Measurements from ENCODE around the gene EFNA5.
A peak's percentile ranks its signal among the peaks of the same experiment; 100 is the strongest.

Gene EFNA5

GRCh38 chr5:107616213-107616612 lies 54.5 kb downstream of the EFNA5 start:
- no peak for DNase-seq (ENCODE audit: low read depth)
- TF ChIP-seq, protein P1, sequence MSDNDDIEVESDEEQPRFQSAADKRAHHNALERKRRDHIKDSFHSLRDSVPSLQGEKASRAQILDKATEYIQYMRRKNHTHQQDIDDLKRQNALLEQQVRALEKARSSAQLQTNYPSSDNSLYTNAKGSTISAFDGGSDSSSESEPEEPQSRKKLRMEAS (IDR thresholded peaks at IDR 0.05; ENCODE audit: low read depth, low read length) = no peak
- TF ChIP-seq MYC (IDR thresholded peaks at IDR 0.05; ENCODE audit: low read depth, low read length) = no peak
- TF ChIP-seq POLR2A (IDR thresholded peaks at IDR 0.05; ENCODE audit: extremely low read depth, insufficient read length) = no peak
- TF ChIP-seq CTCF (IDR thresholded peaks at IDR 0.05; ENCODE audit: low read depth, low read length) = no peak
- H3K4me3 ChIP-seq (ENCODE audit: low read depth, low read length) = no peak overlapping the region

DNA sequence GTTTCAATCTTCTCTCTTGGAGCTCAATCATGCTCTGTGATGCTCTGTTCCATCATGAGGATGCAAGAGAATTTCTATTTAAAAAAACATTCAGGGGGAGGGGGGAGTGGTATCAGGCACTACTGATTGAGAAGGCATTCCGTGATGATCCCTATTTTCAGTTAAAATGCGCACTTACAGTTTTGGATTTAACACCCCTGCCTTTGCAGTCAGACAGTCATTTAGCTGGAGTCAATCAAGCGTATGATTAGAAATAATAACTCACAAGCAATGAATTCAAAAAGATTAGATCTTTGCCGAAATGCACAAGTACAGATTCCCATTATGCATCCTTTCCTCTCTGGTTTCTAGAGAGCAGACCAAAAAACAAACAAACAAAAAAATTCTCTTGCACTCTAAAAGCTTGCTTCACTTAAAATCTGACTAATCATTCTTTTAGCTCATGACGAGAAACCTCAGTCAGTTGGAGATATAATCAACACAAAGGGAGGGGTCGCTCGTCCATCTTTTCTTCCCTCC lies 55.4 kb downstream of the EFNA5 start:
- TF ChIP-seq, protein P1 (IDR thresholded peaks at IDR 0.05; ENCODE audit: low read depth, low read length) = no peak
- TF ChIP-seq MYC (IDR thresholded peaks at IDR 0.05; ENCODE audit: low read depth, low read length) (no peak), CTCF (IDR thresholded peaks at IDR 0.05; ENCODE audit: low read depth, low read length) (no peak), POLR2A (IDR thresholded peaks at IDR 0.05; ENCODE audit: extremely low read depth, insufficient read length) (no peak)
- H3K4me3 ChIP-seq (ENCODE audit: low read depth, low read length) = no peak overlapping the region
- DNase-seq (ENCODE audit: low read depth) = no peak

DNA sequence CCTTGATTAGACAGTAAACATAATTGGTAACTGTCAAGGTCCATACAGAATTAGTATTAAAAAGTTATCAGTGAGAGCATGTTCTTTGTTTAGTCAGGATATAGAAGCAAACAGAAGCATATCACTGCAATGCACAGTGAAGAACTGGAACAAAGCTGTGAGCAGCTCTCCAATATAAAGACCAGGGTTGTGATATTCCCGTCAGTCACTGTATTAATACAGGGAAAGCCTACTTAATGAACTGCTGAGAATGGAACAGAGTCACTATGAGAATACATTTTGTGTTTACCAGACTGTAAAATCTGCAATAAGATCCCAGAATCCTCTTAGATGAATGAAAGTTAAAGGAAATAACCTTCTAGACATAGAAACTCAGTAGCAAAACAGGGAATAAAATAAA lies 58.2 kb downstream of the EFNA5 start:
- no peak overlapping the region for H3K4me3 ChIP-seq (ENCODE audit: low read depth, low read length)
- TF ChIP-seq POLR2A (IDR thresholded peaks at IDR 0.05; ENCODE audit: extremely low read depth, insufficient read length) = no peak
- TF ChIP-seq MYC (IDR thresholded peaks at IDR 0.05; ENCODE audit: low read depth, low read length) = no peak
- TF ChIP-seq, protein P1 (IDR thresholded peaks at IDR 0.05; ENCODE audit: low read depth, low read length) = no peak
- no peak for DNase-seq (ENCODE audit: low read depth)

DNA sequence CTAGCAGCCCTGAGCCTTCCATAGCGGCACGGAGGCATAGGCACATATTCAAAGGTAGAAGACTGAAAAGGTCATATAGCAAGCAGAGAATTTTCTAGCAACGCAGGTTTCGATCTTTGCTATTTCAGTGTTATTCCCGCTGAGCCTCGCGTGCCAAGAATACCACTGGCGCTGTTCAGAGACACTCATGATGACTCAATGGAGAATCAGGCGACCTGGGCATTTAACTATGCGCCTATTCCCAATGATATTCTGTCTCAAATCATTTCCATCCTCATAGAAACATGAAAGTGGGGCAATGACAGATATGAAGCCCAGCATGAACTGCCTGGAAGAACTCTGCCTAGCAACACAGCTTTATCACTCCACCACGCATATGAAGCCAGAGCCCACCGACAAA lies 59.9 kb downstream of the EFNA5 start:
- H3K4me3 ChIP-seq (ENCODE audit: low read depth, low read length) = no peak overlapping the region
- no peak for DNase-seq (ENCODE audit: low read depth)
- TF ChIP-seq MYC (IDR thresholded peaks at IDR 0.05; ENCODE audit: low read depth, low read length) = no peak
- TF ChIP-seq, protein P1 (IDR thresholded peaks at IDR 0.05; ENCODE audit: low read depth, low read length) = no peak
- TF ChIP-seq POLR2A (IDR thresholded peaks at IDR 0.05; ENCODE audit: extremely low read depth, insufficient read length) = no peak
- TF ChIP-seq CTCF (IDR thresholded peaks at IDR 0.05; ENCODE audit: low read depth, low read length) = no peak

DNA sequence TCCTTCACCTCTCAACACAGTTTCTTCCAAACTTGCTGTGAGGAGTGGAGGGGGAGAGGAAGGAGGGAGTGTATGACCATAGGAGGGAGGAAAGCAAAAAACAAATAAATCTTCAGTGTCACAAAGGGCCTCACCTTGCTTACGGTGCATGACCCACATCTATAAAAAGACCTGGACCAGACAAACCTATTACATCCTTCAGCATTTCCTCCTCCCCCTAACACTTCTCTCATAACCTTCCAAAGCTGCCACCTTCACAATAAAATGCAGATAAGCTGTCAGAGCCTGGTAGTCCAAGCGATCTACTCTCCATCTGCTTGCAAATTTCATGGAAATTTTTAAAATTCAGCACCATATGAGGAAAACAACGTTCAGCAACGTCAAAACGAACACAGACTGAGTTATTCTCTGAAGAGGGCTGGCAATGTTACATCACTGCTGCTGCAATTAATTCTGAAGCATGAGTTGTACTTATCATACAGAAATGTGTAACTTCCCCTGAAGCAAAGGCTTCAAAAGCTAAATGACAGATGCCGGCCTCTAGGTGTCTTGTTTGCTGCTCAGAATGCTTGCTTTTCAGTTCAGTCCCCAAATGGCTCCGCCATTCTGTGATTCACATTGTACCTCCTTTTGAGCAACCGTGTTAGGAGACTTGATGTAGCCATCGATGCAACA lies 62.9 kb downstream of the EFNA5 start:
- peak; percentile 1 for DNase-seq (ENCODE audit: low read depth)
- no peak overlapping the region for H3K4me3 ChIP-seq (ENCODE audit: low read depth, low read length)
- no peak for TF ChIP-seq CTCF (IDR thresholded peaks at IDR 0.05; ENCODE audit: low read depth, low read length)
- TF ChIP-seq, protein P1 (IDR thresholded peaks at IDR 0.05; ENCODE audit: low read depth, low read length) = no peak
- no peak for TF ChIP-seq POLR2A (IDR thresholded peaks at IDR 0.05; ENCODE audit: extremely low read depth, insufficient read length)
- TF ChIP-seq MYC (IDR thresholded peaks at IDR 0.05; ENCODE audit: low read depth, low read length) = no peak

- no peak for DNase-seq (ENCODE audit: low read depth)
- TF ChIP-seq POLR2A (IDR thresholded peaks at IDR 0.05; ENCODE audit: extremely low read depth, insufficient read length) = no peak
- no peak for TF ChIP-seq MYC (IDR thresholded peaks at IDR 0.05; ENCODE audit: low read depth, low read length)
- TF ChIP-seq, protein P1 (IDR thresholded peaks at IDR 0.05; ENCODE audit: low read depth, low read length) = no peak
- no peak for TF ChIP-seq CTCF (IDR thresholded peaks at IDR 0.05; ENCODE audit: low read depth, low read length)
- no peak overlapping the region for H3K4me3 ChIP-seq (ENCODE audit: low read depth, low read length)
Observed at GRCh38 chr5:107607196-107607595, 63.5 kb downstream of the EFNA5 start.

Data from NB4 (cell line).